Dedifferentiated amniotic fluid mesenchymal stem cell (primary cell): ENCODE measurements around the gene LPP.
A peak's percentile ranks its signal among the peaks of the same experiment; 100 is the strongest.

Source experiments
- DNase-seq: peaks from one replicate; pipeline ENCODE4 v3.0.0-alpha.2; 2016; ENCODE audit errors: extremely low spot score

The LPP gene

GRCh38 chr3:188745031-188745430 is 591.1 kb downstream of the LPP start:
- DNase-seq: no peak

GRCh38 chr3:188746291-188746783 is 592.4 kb downstream of the LPP start:
- DNase-seq: no peak

- DNase-seq: no peak
These were observed 593.5 kb downstream of the LPP start for GRCh38 chr3:188747489-188747888.

- no peak for DNase-seq
These were observed 595.2 kb downstream of the LPP start for GRCh38 chr3:188749010-188749617.

GRCh38 chr3:188749830-188750229 is 595.9 kb downstream of the LPP start:
- DNase-seq: no peak

- DNase-seq: no peak
These were observed 596.7 kb downstream of the LPP start for GRCh38 chr3:188750617-188751016.

- no peak for DNase-seq
These were observed 598.9 kb downstream of the LPP start for GRCh38 chr3:188752850-188753249.

GRCh38 chr3:188754267-188754666 is 600.3 kb downstream of the LPP start:
- DNase-seq: no peak

- no peak for DNase-seq
These were observed 602.3 kb downstream of the LPP start for GRCh38 chr3:188756241-188756640.

- DNase-seq: no peak
These were observed 605.5 kb downstream of the LPP start for GRCh38 chr3:188759336-188760005.

GRCh38 chr3:188760408-188760807 is 606.5 kb downstream of the LPP start:
- DNase-seq: no peak

- no peak for DNase-seq
These were observed 607.5 kb downstream of the LPP start for GRCh38 chr3:188761439-188761838.

GRCh38 chr3:188761964-188762363 is 608.0 kb downstream of the LPP start:
- DNase-seq: no peak

GRCh38 chr3:188764609-188765008 is 610.7 kb downstream of the LPP start:
- no peak for DNase-seq

GRCh38 chr3:188769831-188770230 is 615.9 kb downstream of the LPP start:
- DNase-seq: no peak

GRCh38 chr3:188772886-188773285 is 618.9 kb downstream of the LPP start:
- DNase-seq: peak; percentile 35

GRCh38 chr3:188775412-188775811 is 621.5 kb downstream of the LPP start:
- DNase-seq: no peak

- DNase-seq: no peak
These were observed 622.5 kb downstream of the LPP start for GRCh38 chr3:188776447-188776846.

- no peak for DNase-seq
These were observed 624.3 kb downstream of the LPP start for GRCh38 chr3:188778091-188778852.

- DNase-seq: no peak
These were observed 625.5 kb downstream of the LPP start for GRCh38 chr3:188779281-188779980.

GRCh38 chr3:188780193-188781147 is 626.5 kb downstream of the LPP start:
- DNase-seq: no peak
